Activated effector memory CD4-positive, alpha-beta T cell treated with anti-CD3 and anti-CD28 coated beads, Interleukin-2, amount 50 U/mL, for 16 hours (primary cell): Measurements from ENCODE around the gene SH3BGRL3.
"Not testable (repeated sequence)": the region's sequence is repeated elsewhere in the genome, so short reads cannot be mapped to it uniquely, and the experiment has no call there.

Source experiments
- DNase-seq: peaks from one replicate; pipeline ENCODE4 v3.0.0-alpha.2; 2020

Gene SH3BGRL3

GRCh38 chr1:26318338-26319064 lies 38.6 kb downstream of the SH3BGRL3 start:
- peak; percentile 79 for DNase-seq

DNA sequence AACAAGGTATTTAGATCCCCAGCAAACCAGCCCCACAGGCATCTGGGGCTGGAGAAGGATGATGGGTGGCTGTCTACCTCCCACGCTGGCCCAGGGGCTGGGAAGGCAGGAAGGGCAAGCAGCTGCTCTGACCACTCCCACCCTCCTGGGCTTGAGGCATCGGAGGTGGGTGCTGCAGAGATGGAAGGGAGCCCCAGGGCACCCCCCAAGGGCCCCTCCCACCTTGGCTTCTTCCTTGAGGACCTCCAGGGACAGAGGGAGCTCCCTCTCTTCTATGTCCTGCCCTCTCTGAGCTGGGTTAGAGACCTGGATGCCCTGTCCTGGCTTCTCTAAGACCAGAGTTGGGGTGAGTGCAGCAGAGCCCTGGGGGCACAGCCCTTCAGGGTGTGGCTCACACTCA lies 41.0 kb downstream of the SH3BGRL3 start:
- no peak for DNase-seq

GRCh38 chr1:26321315-26322041 lies 41.6 kb downstream of the SH3BGRL3 start:
- DNase-seq = peak; percentile 97

- no peak for DNase-seq
Observed at GRCh38 chr1:26322042-26322331, 42.1 kb downstream of the SH3BGRL3 start.

DNA sequence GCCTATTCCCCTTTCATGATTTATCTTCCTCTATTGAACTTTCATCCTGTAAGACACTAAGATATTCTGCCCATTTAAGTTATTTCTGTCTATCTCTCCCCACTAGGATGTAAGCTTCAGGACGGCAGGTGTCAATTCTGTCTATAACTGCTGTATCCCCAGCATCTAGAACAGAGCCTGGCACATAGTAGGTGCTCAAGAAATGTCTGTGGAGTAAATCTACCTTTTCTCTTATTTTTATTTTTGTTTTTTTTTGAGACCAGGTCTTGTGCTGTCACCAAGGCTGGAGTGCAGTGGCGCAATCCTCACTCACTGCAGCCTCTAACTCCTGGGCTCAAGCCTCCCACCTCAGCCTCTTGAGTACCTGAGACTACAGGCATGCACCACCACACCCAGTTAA lies 43.5 kb downstream of the SH3BGRL3 start:
- DNase-seq = no peak

DNA sequence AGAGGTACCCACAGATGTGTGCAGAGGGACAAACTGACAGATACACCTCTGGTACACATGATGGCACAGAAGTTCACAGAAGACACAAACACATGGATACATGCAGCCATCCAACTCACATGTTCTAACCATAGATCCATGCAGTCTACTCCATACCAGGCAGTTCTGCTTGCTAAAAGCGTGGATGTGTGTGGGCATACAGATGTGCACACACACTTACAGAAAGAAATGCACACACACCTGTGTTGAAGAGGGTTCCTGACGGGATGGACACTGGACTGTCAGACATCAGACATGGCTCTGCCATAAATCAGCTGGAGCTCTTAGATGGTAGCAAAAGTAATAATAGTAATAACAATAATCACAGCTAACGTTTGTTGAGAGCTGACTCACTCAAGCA lies 44.7 kb downstream of the SH3BGRL3 start:
- DNase-seq = no peak

- no peak for DNase-seq
Observed at GRCh38 chr1:26327956-26328362, 48.1 kb downstream of the SH3BGRL3 start.

- no peak for DNase-seq
Observed at GRCh38 chr1:26328597-26328996, 48.7 kb downstream of the SH3BGRL3 start.

DNA sequence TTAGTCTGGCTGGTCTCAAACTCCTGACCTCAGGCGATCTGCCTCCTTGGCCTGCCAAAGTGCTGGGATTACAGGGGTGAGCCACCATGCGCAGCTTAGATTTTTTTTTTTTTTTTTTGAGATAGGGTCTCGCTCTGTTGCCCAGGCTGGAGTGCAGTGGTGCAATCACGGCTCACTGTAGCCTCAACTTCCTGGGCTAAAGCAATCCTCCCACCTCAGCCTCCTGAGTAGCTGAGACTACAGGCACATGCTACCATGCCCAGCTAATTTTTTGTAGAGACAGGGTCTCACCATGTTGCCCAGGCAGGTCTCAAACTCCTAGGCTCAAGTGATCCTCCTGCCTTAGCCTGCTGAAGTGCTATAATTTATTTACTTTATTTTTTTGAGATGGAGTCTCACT lies 49.5 kb downstream of the SH3BGRL3 start:
- not testable (repeated sequence) for DNase-seq

DNA sequence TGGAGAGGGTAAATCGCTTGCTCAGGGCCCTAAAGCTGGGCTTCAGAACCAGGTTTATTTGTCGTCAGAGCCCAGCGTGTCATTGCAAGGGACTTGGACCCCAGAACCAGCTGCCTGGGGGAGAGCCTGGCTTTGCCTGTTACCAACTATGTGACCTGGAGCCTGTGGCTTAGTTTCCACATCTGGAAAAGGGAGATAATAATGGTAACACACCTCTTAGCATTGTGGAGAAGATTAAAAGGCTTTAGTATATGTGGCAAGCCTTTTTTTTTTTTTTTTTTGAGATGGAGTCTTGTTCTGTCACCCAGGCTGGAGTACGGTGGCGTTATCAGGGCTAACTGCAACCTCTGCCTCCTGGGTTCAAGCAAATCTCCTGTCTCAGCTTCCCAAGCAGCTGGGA lies 50.4 kb downstream of the SH3BGRL3 start:
- DNase-seq = no peak
